Liver (tissue), 9 donors: ENCODE data around the gene CMPK1. TPM values are rescaled to one million over a fixed set of nuclear protein-coding genes. Genes with fewer than 3 reads are reported as not detected.

Experiments
- DNase-seq: peaks from one replicate; pipeline ENCODE4 v3.0.0-alpha.2; 2017; ENCODE audit warnings: low spot score
- H3K27ac ChIP-seq, 2 donors: one replicate each; pipeline ENCODE4 v1.7.0; 2013; ENCODE audit warnings: inconsistent platforms in 2 of 2, low read length in 2 of 2, control low read depth in 1 of 2, low read depth in 1 of 2, mild to moderate bottlenecking in 1 of 2
- H3K27me3 ChIP-seq, 4 donors: one replicate each; pipeline versions ENCODE4 v1.6.1 to v1.7.0; 2013; ENCODE audit warnings: low read length in 3 of 4, inconsistent platforms in 1 of 4, mild to moderate bottlenecking in 1 of 4, moderate library complexity in 1 of 4; ENCODE audit not compliant: control insufficient read depth in 4 of 4, insufficient read depth in 4 of 4
- H3K36me3 ChIP-seq, 4 donors: one replicate each; pipeline versions ENCODE4 v1.6.1 to v1.7.0; 2013; ENCODE audit warnings: low read length in 3 of 4, mild to moderate bottlenecking in 3 of 4, low read depth in 1 of 4, moderate library complexity in 1 of 4; ENCODE audit not compliant: control insufficient read depth in 4 of 4, insufficient read depth in 3 of 4
- H3K4me1 ChIP-seq, 4 donors: one replicate each; pipeline versions ENCODE4 v1.6.1 to v1.7.0; 2013; ENCODE audit warnings: low read length in 3 of 4, mild to moderate bottlenecking in 3 of 4, moderate library complexity in 1 of 4; ENCODE audit not compliant: control insufficient read depth in 4 of 4, insufficient read depth in 4 of 4
- H3K4me3 ChIP-seq, 3 donors: one replicate each; pipeline versions ENCODE4 v1.6.1 to v1.7.0; 2013; ENCODE audit warnings: low read length in 3 of 3, control low read depth in 1 of 3, low read depth in 1 of 3, mild to moderate bottlenecking in 1 of 3
- H3K9ac ChIP-seq, 2 donors: one replicate each; pipeline ENCODE4 v1.7.0; 2013; ENCODE audit warnings: low read length in 2 of 2, mild to moderate bottlenecking in 2 of 2, moderate library complexity in 2 of 2, control low read depth in 1 of 2, low read depth in 1 of 2
- H3K9me3 ChIP-seq, 4 donors: one replicate each; pipeline versions ENCODE4 v1.6.1 to v1.7.0; 2013; ENCODE audit warnings: low read length in 3 of 4; ENCODE audit not compliant: control insufficient read depth in 4 of 4
- EGR1 ChIP-seq, 2 donors: IDR thresholded peaks; 2 replicates each; pipeline ENCODE4 v1.6.1; 2016 to 2018; ENCODE audit warnings: antibody characterized with exemption in 2 of 2, low read depth in 2 of 2
- FOXA1 ChIP-seq: IDR thresholded peaks from 2 replicates; pipeline ENCODE4 v1.6.1; 2016; ENCODE audit warnings: antibody characterized with exemption
- JUND ChIP-seq, 2 donors: IDR thresholded peaks; 2 replicates each; pipeline ENCODE4 v1.6.1; 2016; ENCODE audit warnings: antibody characterized with exemption in 2 of 2
- NR2F2 ChIP-seq: IDR thresholded peaks from 2 replicates; pipeline ENCODE4 v1.6.1; 2016; ENCODE audit warnings: antibody characterized with exemption
- RAD21 ChIP-seq, 2 donors: IDR thresholded peaks; 2 replicates each; pipeline ENCODE4 v1.6.1; 2016; ENCODE audit warnings: antibody characterized with exemption in 2 of 2, mild to moderate bottlenecking in 2 of 2
- SP1 ChIP-seq: IDR thresholded peaks from 2 replicates; pipeline ENCODE4 v1.6.1; 2018; ENCODE audit warnings: antibody characterized with exemption, mild to moderate bottlenecking
- YY1 ChIP-seq: IDR thresholded peaks from 2 replicates; pipeline ENCODE4 v1.6.1; 2016; ENCODE audit warnings: antibody characterized with exemption, mild to moderate bottlenecking
- WGBS: extraction: QIAGEN DNeasy Blood & Tissue Kit; methylation state at CpG from one replicate; pipeline ENCODE4 v1.1.7; 2013; 5-methylcytosine and 5-hydroxymethylcytosine counted together
- polyA plus RNA-seq, 2 donors: library from polyadenylated mRNA; stranded (reverse) in 1 of 2; unstranded in 1 of 2; fragments of 200-250 nt in 1 of 2; fragments of >200 nt in 1 of 2; fragmentation: Nextera tagmentation in 1 of 2; extraction: Ambion mirVana in 1 of 2; gene quantifications; one replicate each; pipeline versions ENCODE4 v1.2.1 to v1.2.3, GENCODE V29; 2013 to 2015
- total RNA-seq, 2 donors: library from RNA; depleted of rRNA; stranded (reverse); fragments of >200 nt; gene quantifications; one replicate each; pipeline ENCODE4 v1.2.3, GENCODE V29; 2014
- TF ChIP-seq, protein P1 (sequence below): IDR thresholded peaks from 2 replicates; pipeline ENCODE4 v1.6.1; 2016; ENCODE audit warnings: antibody characterized with exemption, mild to moderate bottlenecking
- TF ChIP-seq, protein P2 (sequence below): IDR thresholded peaks from 2 replicates; pipeline ENCODE4 v1.6.1; 2016; ENCODE audit warnings: antibody characterized with exemption
- TF ChIP-seq, protein P3 (sequence below): fragments of 150-350 bp; IDR thresholded peaks from 2 replicates; pipeline ENCODE4 v1.5.1; 2017; ENCODE audit warnings: improper control_type of control experiment, low read depth, low read length; ENCODE audit not compliant: missing input control
- donor health status: healthy.
- donor health status: healthy.
- donor health status: healthy.
- donor health status: healthy.
- donor health status: healthy.

Gene CMPK1
- total and polyA plus RNA-seq, 4 donors, result 66.8 to 146 (median 87.0) TPM

DNA sequence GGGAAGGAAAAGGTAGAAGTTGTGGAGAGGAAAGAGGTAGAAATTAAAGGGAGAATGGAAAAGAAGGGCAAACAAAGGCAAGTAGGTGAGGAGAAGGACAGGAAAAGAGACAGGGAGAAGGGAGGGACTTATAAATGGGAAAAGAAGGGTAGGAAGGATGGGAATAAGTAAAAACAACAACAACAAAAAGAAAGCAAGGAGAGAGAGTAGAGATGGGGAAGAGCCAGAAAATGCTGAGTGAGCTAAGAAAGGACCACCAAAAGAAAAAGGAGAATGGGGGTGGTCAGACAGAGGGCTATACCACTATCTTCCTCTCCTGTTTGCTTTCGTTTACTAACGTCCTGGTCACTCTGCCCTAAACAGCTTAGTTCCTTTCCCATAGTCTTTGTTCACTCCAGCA, 1.7 kb upstream of the CMPK1 start (continued):
- TF ChIP-seq, protein P1, sequence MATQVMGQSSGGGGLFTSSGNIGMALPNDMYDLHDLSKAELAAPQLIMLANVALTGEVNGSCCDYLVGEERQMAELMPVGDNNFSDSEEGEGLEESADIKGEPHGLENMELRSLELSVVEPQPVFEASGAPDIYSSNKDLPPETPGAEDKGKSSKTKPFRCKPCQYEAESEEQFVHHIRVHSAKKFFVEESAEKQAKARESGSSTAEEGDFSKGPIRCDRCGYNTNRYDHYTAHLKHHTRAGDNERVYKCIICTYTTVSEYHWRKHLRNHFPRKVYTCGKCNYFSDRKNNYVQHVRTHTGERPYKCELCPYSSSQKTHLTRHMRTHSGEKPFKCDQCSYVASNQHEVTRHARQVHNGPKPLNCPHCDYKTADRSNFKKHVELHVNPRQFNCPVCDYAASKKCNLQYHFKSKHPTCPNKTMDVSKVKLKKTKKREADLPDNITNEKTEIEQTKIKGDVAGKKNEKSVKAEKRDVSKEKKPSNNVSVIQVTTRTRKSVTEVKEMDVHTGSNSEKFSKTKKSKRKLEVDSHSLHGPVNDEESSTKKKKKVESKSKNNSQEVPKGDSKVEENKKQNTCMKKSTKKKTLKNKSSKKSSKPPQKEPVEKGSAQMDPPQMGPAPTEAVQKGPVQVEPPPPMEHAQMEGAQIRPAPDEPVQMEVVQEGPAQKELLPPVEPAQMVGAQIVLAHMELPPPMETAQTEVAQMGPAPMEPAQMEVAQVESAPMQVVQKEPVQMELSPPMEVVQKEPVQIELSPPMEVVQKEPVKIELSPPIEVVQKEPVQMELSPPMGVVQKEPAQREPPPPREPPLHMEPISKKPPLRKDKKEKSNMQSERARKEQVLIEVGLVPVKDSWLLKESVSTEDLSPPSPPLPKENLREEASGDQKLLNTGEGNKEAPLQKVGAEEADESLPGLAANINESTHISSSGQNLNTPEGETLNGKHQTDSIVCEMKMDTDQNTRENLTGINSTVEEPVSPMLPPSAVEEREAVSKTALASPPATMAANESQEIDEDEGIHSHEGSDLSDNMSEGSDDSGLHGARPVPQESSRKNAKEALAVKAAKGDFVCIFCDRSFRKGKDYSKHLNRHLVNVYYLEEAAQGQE, result no peak
- TF ChIP-seq, protein P2, sequence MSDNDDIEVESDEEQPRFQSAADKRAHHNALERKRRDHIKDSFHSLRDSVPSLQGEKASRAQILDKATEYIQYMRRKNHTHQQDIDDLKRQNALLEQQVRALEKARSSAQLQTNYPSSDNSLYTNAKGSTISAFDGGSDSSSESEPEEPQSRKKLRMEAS, result no peak

DNA sequence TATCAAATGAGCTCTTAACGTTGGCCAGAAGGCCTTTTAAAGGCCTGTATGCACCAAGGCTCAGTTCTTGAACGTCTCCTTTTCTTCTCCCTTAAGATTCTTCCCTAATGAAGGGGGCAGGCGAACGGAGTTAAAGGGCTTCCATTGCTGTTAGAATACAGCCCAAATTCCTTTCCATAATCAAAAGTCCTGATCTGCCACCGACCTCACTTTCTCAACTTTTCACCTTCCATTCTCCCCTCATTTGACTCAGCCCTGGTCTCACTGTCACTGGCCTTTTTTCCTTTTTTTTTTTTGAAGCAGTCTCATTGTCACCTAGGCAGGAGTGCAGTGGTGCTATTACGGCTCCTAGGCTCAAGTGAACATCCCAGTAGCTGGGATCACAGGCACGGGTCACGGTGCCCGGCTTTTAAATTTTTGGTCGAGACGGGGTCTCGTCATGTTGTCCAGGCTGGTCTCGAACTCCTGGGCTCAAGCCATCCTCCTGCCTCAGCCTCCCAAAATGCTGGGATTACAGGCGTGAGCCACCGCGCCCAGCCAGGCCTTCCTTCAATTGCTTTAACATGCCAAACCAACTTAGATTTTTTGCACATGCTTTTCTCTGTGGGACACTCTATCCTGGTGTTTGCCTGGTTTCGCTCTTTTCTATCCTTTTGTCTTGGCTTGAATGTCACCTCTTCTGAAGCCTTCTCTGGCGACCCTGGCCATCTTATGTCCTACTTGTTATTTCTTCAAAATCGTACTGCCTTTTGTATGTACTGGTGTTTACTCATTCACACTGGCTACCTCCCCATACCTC, 612 bp upstream of the CMPK1 start:
- peak overlapping the region; percentile 99 for H3K27ac ChIP-seq
- no peaks in the 10 kb centered on the region for H3K9me3 ChIP-seq
- 44% methylated on average over 19 of the region's 19 CpGs for WGBS
- peaks cover 6 to 16% (median 12%) of the 10 kb centered on the region in 4 donors for H3K4me1 ChIP-seq
- H3K36me3 ChIP-seq, result peaks cover 0 to 2% (median 0%) of the 10 kb centered on the region in 4 donors
- H3K4me3 ChIP-seq, result peak overlapping the region; percentile 44 to 95 (median 86)
- TF ChIP-seq, protein P2, result peak; percentile 40
- TF ChIP-seq EGR1 (IDR thresholded peaks at IDR 0.05; ENCODE audit: low read depth in 2 of 2), result no peak
- no peak for DNase-seq
- no peaks in the 10 kb centered on the region for H3K27me3 ChIP-seq
- peak overlapping the region; percentile 51 to 70 for H3K9ac ChIP-seq

DNA sequence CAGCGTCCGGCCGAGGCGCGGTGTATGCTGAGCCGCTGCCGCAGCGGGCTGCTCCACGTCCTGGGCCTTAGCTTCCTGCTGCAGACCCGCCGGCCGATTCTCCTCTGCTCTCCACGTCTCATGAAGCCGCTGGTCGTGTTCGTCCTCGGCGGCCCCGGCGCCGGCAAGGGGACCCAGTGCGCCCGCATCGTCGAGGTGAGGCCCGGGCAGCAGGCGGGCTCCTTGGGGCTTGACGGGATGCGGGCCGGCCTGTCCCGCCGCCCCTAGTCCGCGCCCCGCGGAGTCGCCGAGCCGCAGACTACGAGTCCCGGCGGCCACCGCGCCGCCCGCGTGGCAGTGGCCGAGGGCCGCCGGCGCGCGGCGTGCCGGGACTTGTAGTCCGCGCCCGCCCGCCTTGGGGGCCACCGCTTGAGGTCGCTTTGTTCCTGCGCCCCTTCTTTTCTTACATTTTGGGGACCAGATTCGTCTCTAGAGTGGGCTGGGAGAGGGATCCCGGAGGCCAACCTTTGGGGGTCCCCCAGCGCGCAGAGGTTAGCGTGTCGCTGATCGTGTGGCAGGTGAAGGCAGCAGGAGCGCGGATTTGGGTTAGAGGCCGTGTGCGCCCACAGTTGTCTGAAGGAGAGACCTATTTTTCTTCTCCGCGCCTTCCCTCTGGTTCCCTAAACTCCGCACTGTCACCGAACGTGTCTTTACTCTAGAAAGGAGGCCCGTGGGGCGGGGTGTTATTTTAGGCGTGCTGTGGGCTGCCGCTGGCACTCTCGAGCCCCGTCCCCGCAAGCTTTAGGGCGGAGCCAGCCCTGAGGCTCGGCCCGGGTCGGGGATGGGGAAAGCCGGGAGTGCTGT, 553 bp downstream of the CMPK1 start:
- WGBS, result under 1% methylated on average over 90 of the region's 90 CpGs
- Histone ChIP-seq H3K9me3 (no peaks in the 10 kb centered on the region), H3K27ac (peak overlapping the region; percentile 99), H3K4me1 (peaks cover 6 to 16% (median 12%) of the 10 kb centered on the region in 4 donors), H3K4me3 (peak overlapping the region; percentile 66 to 95 (median 93)), H3K27me3 (no peaks in the 10 kb centered on the region), H3K36me3 (peaks cover 0 to 2% (median 0%) of the 10 kb centered on the region in 4 donors), H3K9ac (peak overlapping the region; percentile 70 to 97)
- TF ChIP-seq SP1 (peak; percentile 80), RAD21 (IDR thresholded peaks at IDR 0.05) (no peak), NR2F2 (no peak), YY1 (peak; percentile 85), JUND (IDR thresholded peaks at IDR 0.05) (peak in 1 of 2 donors; percentile 29), FOXA1 (no peak)
- TF ChIP-seq, protein P3, sequence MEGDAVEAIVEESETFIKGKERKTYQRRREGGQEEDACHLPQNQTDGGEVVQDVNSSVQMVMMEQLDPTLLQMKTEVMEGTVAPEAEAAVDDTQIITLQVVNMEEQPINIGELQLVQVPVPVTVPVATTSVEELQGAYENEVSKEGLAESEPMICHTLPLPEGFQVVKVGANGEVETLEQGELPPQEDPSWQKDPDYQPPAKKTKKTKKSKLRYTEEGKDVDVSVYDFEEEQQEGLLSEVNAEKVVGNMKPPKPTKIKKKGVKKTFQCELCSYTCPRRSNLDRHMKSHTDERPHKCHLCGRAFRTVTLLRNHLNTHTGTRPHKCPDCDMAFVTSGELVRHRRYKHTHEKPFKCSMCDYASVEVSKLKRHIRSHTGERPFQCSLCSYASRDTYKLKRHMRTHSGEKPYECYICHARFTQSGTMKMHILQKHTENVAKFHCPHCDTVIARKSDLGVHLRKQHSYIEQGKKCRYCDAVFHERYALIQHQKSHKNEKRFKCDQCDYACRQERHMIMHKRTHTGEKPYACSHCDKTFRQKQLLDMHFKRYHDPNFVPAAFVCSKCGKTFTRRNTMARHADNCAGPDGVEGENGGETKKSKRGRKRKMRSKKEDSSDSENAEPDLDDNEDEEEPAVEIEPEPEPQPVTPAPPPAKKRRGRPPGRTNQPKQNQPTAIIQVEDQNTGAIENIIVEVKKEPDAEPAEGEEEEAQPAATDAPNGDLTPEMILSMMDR, result peak; percentile 4
- TF ChIP-seq, protein P2, result peak; percentile 56
- TF ChIP-seq, protein P1, result peak; percentile 82
- peak; percentile 84 for DNase-seq
